Stimulated activated CD4-positive, alpha-beta T cell treated with anti-CD3 and anti-CD28 coated beads, TNF-alpha, amount 100 ng/mL, for 48 hours (primary cell): ENCODE data around the gene PDPN.
"Not testable (repeated sequence)": the region's sequence is repeated elsewhere in the genome, so short reads cannot be mapped to it uniquely, and the experiment has no call there.

Experiments
- DNase-seq, 3 donors: peaks; one replicate each; pipeline ENCODE4 v3.0.0-alpha.2; 2020; ENCODE audit warnings: low read depth in 3 of 3

Gene PDPN

DNA sequence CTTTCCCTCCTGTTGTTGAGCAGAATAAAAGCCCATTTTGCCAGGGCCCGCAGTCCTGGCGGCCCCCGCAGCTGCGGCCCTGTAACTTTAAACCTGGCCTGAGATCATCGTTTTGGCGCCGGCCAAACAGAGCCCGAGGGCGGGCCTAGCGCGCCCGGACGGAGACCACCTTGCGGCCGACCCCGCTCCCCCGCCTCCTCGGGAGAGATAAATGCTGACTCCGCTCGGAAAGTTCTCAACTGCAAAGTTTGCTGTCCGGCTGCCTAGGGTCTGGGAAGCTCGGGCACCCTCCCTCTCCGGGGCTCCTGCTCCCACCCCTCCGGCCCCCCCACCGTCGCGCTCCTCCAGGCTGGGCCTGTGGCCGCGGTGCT lies at the start of gene PDPN:
Gene PDPN (plus strand): TSS at position 238 of the 371 bp plus-strand sequence. CDS start 202 bp downstream, outside the sequence.
- DNase-seq, result no peak

DNA sequence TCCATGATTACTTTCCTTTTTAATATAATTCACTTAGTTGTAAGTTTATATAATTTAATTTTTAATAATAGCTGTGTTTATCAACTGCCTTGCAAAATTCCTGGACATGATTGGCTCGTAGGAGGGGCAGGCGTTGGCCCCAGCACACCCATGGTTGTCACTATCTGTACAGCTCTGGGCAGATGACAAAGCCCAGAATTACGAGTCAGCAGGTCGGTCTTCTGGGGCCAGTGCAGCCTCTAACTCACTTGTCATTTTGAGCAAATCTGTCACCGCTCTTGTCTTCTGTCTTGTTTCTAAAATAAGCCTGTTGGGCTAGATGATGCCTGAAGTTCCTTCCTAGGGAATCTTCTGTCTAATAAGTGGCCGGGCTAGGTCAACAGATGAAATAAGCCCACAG lies 48.4 kb upstream of the PDPN start:
- no peak for DNase-seq

DNA sequence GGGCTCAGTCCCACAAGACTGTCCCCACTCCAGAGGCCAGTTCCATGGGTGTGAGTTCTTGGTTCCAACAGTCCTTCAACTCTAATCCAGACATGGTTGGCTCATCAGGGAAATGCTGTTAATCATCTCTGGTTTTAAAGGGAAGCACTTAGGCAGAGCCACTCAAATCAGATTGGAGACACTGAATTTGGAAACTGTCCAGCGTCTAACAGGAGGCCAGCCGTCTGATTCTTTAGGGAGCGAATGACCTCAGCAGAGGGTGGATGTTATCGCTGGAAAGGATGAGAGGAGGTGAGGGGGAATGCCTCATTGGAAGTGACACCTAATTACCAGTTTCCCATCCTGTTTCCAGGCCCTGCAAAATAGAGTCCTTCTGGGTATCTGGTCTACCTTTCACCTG lies 47.1 kb upstream of the PDPN start:
- no peak for DNase-seq

DNA sequence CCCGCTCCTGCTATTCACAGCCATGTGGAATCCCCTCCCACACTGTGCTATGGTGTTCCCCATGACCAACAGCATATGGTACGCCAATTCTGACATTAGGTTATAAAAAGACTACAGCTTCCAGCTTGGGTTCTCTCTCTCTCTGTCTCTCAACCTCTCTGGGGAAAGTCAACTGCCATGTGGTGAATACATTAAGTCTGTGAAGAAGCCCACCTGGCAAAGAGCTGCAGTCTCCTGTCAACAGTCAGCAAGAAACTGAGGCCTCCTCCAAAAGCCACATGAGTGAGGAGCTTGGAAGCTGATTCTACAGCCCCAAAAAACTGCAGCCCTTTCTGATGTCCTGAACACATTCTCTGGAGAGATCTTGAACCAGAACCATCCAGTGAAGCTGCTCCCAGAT lies 44.8 kb upstream of the PDPN start:
- DNase-seq, result no peak

DNA sequence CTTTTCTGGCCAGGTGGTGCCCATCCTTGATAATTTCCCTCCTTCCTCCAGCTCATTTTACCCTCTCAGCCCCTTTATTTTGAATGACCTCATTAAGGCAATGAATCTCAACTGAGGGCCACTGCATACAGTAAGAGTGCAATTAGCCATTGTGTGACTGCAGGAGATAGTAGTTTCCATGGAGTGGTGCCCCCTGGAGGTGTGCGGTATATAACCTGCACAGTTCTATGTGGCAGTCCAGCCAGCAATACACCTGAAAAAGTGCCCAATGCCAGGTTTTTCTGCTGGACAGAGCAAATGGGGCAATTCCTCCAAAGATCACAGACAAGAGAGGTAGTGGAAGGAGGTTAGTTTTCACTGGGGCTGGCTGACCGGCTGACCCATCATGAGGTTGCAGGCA lies 43.9 kb upstream of the PDPN start:
- DNase-seq, result no peak

DNA sequence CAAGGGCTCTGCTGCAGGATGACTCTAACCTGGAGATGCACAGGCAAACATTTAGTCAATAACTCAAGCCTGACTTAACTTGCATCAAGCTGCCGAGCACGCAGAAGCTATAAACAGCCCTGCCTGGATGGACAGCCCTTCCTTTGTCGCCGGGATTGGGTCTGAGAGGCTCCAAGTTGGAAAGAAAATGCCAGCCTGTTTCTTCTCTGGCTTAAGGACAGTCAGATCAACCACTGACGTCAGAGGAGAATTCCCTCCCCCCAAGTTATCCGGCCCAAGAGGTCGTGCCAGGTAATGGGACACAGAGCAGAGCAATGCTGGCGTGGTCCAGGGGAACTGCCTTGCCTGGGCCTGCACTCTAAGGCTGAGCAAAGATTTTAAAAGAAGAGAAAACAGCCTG lies 42.8 kb upstream of the PDPN start:
- no peak for DNase-seq

DNA sequence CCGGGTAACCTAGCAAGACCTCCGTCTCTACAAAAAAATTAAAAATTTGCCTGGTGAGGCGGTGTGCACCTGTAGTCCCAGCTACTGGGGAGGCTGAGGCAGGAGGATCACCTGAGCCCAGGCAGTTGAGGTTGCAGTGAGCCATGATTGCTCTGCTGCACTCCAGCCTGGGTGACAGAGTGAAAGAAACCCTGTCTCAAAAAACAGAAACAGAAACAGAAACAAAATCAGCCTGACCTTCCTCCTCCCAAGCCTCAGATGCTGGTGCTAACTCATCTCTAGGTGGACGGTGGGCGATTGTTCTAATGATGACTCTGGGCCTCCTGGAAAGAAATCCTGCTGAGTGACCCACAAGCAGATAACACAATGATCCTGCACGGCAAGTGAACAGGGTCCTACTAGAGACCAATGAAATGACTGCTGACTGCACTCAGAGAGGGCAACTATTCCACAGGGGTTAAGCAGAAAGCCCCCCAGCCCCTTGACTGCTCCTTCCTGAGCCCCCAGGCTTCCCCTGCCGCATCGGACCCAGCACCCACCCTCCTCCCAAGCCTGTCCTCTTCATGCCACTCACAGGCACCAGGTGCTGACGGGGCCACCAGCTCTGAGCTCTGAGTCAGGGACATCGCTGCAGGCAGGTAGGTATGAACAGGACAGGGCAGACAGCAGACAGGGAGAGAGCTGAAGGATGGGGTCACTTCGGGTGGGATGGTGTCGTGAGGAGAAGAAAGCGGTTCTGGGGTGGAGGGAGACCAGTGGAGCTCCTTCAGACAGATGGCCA lies 42.0 kb upstream of the PDPN start:
- no peak for DNase-seq

DNA sequence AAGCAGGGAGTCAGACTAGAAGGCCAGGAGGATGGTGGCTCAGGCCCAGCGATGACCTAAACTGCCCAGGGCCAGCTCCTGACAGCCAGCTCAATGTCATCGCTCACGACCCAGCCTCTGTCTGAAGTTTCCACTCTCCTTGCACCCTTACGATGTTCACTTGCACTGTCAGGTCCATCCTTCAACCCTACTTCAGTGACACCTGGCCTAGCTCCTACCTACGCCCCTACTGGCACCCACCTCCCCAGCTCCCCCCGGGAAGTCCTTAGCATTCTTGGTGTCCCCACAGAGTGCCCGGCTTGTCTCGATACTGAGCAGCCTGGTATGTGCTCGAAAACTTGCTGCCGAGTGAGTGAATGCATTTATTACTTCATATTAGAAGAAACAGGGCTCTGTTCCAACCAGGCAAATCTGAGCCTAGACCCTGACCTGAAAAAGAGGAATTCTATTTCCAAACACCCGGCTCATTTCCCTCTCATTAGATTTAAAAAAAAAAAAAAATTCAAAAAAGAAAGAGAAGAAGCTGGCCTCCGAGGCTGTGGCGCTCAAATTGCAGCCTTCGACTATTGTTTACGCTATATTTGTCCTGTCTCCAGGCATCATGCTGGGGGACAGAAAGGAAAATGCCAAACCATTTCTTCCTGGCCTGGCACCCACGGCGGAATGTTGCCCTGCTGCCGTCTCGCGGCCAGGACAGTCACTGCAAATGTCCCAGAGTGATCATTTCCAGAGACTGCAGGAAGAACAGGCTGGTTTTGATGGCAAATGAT lies 40.0 kb upstream of the PDPN start:
- no peak for DNase-seq

DNA sequence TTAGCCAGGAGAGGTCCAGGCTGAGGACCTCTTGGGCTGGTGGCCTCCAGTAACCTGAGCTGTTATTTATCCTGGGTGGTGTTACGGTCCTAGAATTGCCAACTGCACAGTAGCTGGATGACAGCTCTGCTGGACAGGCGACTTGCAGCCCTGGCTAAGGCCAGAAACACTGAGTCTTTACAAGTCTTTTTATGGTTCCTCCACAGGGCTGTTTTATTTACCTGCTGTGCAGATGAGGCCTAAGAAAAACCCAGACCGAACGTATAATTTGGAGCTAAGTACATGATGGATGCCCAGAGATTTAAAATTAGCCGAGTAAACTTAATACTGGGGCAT lies 39.4 kb upstream of the PDPN start:
- DNase-seq, result no peak

- no peak for DNase-seq
Measured at GRCh38 chr1:13546791-13547190, 36.8 kb upstream of the PDPN start.

GRCh38 chr1:13548281-13548680 lies 35.4 kb upstream of the PDPN start:
- no peak for DNase-seq

- no peak for DNase-seq
Measured at GRCh38 chr1:13549021-13549420, 34.6 kb upstream of the PDPN start.

DNA sequence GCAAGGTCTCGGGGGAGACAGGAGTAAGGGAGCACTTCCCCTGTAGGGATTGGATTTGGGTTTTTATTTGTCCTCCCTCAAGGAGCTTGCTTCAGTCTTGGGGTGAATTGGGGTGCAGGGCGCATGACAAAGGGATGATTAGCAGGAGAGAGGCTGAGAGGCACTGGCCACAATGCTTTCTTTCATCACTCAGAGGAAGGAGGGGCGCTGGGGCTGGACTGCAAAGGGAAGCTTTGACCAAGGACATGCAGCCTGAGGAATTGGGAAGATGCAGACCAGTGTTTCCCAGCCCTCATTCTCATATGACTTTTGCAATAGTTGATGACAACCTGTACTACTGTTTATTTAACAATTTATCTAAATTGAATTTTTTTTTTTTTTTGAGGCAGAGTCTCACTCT lies 34.1 kb upstream of the PDPN start:
- DNase-seq, result no peak

- DNase-seq, result no peak
Measured at GRCh38 chr1:13550663-13551062, 33.0 kb upstream of the PDPN start.

GRCh38 chr1:13554798-13555197 lies 28.8 kb upstream of the PDPN start:
- no peak for DNase-seq

- DNase-seq, result no peak
Measured at GRCh38 chr1:13556224-13556764, 27.3 kb upstream of the PDPN start.

DNA sequence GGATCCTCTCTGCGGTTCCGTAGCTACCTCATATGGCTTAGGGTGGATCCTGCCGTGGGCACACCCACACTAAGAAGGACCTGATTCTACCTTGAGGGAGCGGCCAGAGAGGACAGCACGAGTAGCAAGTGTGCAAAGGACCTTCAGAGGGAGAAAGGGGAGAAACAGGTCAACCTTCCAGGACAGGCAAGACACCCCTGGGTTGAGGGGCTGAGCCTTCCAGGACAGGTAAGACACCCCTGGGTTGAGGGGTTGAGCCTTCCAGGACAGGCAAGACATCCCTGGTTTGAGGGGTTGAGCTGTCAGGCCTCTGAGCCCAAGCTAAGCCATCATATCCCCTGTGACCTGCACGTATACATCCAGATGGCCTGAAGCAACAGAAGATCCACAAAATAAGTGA lies 23.1 kb upstream of the PDPN start:
- no peak for DNase-seq

DNA sequence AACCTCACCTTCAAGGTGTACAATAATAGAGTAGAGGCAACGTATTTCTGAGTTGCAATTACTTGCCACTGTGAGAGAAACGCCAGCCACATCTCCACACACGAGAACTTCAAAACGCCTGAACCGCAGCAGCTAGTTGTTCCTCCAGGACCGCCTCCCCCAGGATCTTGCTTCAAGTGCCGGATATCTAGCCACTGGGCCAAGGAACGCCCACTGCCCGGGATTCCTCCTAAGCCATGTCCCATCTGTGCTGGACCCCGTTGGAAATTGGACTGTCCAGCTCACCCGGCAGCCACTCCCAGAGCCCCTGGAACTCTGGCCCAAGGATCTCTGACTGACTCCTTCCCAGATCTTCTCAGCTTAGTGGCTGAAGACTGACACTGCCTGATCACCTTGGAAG lies 20.7 kb upstream of the PDPN start:
- DNase-seq, result not testable (repeated sequence)

DNA sequence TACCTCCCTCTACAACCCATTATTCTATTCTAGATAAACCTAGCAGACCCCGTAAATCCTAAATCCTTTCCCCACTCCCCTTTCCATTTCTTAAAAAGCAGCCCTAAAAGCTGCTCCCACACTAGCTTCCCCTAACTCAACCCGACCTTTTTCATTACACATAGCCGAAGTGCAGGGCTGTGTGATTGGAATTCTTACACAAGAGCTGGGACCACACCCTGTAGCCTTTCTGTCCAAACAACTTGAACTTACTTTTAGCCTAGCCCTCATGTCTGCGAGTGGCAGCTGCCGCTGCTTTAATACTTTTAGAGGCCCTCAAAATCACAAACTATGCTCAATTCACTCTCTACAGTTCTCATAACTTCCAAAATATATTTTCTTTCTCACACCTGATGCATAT lies 19.6 kb upstream of the PDPN start:
- no peak for DNase-seq

DNA sequence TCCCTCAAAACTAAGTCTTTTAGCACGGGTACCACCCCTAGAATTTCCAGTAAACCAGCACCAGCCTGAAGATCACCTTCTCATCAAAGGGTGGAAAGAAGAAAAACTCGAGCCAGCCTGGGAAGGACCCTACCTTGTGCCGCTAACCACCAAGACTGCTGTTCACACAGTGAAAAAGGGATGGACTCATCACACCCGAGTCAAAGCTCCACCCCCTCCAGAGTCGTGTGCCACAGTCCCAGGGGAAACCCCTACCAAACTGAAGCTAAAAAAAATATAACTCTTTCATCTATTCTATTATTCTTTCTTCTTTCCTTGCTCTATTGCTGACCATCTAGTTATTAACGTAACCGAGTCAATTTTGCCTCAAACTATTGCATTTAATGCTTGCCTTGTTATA lies 13.2 kb upstream of the PDPN start:
- not testable (repeated sequence) for DNase-seq

GRCh38 chr1:13570924-13571323 lies 12.7 kb upstream of the PDPN start:
- no peak for DNase-seq

GRCh38 chr1:13573586-13573985 lies 10.0 kb upstream of the PDPN start:
- no peak for DNase-seq

DNA sequence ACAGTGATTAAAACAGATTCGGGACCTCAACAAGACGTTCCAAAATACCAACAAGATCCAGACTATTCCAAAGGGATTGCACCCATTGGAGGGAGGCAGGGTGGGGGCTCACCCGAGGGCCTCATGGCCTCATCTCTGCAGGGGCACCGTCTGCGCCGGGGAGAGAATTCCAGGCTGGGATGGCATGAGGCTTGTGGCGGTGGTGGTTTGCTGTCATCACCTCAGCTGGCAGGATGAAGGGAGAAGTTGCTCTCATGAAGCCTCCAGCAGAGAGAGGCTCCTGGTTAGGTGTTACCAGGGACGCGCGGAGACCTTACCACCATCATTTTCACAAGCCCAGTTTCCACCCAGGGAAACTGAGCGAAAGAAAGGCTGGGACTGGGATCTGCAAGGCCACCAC lies 6.7 kb upstream of the PDPN start:
- no peak for DNase-seq
